Panc1 (cell line): ENCODE results near the gene REELD1. TPM values are rescaled to one million over a fixed set of nuclear protein-coding genes. Genes with fewer than 3 reads are reported as not detected.

ENCODE experiments used
- ATAC-seq: fragments of 200-7000 bp; cut with Tn5 transposase; 2 replicates; pipeline ENCODE4 v1.9.1; 2020; ENCODE audit warnings: mild to moderate bottlenecking, moderate library complexity
- BruUV-seq: library from RNA; stranded (reverse); fragments of 400-500 nt; replicated peaks from 2 replicates; lab custom pipeline; 2021; lab: Mats Ljungman, UMichigan
- CTCF ChIA-PET: fragments of 300-600 bp; sonication (Branson Sonifier 250); formaldehyde crosslinking; loops from one replicate; lab custom pipeline; 2022; ENCODE audit warnings: antibody characterized with exemption; lab: Charles Lee
- POLR2A ChIA-PET: fragments of 300-600 bp; sonication (Branson Sonifier 250); formaldehyde crosslinking; loops from one replicate; lab custom pipeline; 2022; ENCODE audit warnings: antibody characterized with exemption; lab: Charles Lee
- DNase-seq: peaks from one replicate; pipeline ENCODE4 v3.0.0-alpha.2; 2010; ENCODE audit warnings: low read depth, low spot score
- H3K27ac ChIP-seq: 2 replicates; pipeline ENCODE4 v1.5.1; 2011; ENCODE audit warnings: mild to moderate bottlenecking, low read length, inconsistent platforms
- H3K27me3 ChIP-seq: fragments of 200-500 bp; sonication (Bioruptor generic); 2 replicates; pipeline ENCODE4 v1.6.0; 2014; ENCODE audit warnings: low read length, inconsistent platforms; ENCODE audit not compliant: control insufficient read depth, insufficient read depth
- H3K36me3 ChIP-seq: fragments of 200-500 bp; sonication (Bioruptor generic); 2 replicates; pipeline ENCODE4 v1.5.1; 2014; ENCODE audit warnings: inconsistent platforms, mild to moderate bottlenecking, low read length, moderate library complexity; ENCODE audit not compliant: control insufficient read depth, insufficient read depth
- H3K4me1 ChIP-seq: 2 replicates; pipeline ENCODE4 v1.5.1; 2011; ENCODE audit warnings: inconsistent platforms, mild to moderate bottlenecking, low read length, moderate library complexity; ENCODE audit not compliant: control insufficient read depth, insufficient read depth
- H3K4me3 ChIP-seq, 2 experiments: 2 replicates each; pipeline ENCODE4 v1.5.1; 2011 to 2012; ENCODE audit warnings: low read depth in 2 of 2, low read length in 2 of 2, mild to moderate bottlenecking in 2 of 2, inconsistent platforms in 1 of 2, moderate library complexity in 1 of 2
- H3K9me3 ChIP-seq: fragments of 200-500 bp; sonication (Bioruptor generic); 2 replicates; pipeline ENCODE4 v1.5.1; 2014; ENCODE audit warnings: low read depth, mild to moderate bottlenecking, inconsistent platforms, low read length, moderate library complexity; ENCODE audit not compliant: control insufficient read depth, insufficient read depth
- POLR2AphosphoS5 ChIP-seq: IDR thresholded peaks from 2 replicates; pipeline ENCODE4 v1.6.1; 2012; ENCODE audit warnings: mild to moderate bottlenecking, low read depth, low read length, moderate library complexity
- SIN3A ChIP-seq: IDR thresholded peaks from 2 replicates; pipeline ENCODE4 v1.6.1; 2012; ENCODE audit warnings: low read depth, mild to moderate bottlenecking, low read length, moderate library complexity, borderline replicate concordance; ENCODE audit not compliant: insufficient read depth
- TCF7L2 ChIP-seq: IDR thresholded peaks from 2 replicates; pipeline ENCODE4 v1.6.1; 2011; ENCODE audit warnings: mild to moderate bottlenecking, low read depth, low read length, inconsistent platforms
- in situ Hi-C: cut with HindIII; loops from 2 replicates; pipeline ENCODE4 v1.10.0; 2016; ENCODE audit warnings: low sequenced_read_pairs, low pct_unique_long_range_greater_than_20kb
- intact Hi-C: fragments of 100-400 bp; cut with micrococcal nuclease; formaldehyde crosslinking; loops from one replicate; pipeline ENCODE4 v1.10.0; 2022; ENCODE audit not compliant: unreplicated experiment
- total RNA-seq: library from RNA; stranded (reverse); gene quantifications from one replicate; pipeline ENCODE4 v1.2.1, GENCODE V29; 2021; ENCODE audit not compliant: unreplicated experiment
- TF ChIP-seq, protein P1 (sequence below), 2 experiments: IDR thresholded peaks; 2 replicates each; pipeline ENCODE4 v1.6.1; 2011 to 2012; ENCODE audit warnings: low read depth in 2 of 2, control low read depth in 1 of 2, low read length in 1 of 2, mild to moderate bottlenecking in 1 of 2, moderate library complexity in 1 of 2; ENCODE audit not compliant: insufficient read depth in 1 of 2
- TF ChIP-seq, protein P2 (sequence below): fragments of 450-650 bp; IDR thresholded peaks from 2 replicates; pipeline ENCODE4 v1.5.1; 2017; ENCODE audit warnings: mild to moderate bottlenecking

Gene REELD1
- total RNA-seq, 1 experiment from 2014 or later: not detected

DNA sequence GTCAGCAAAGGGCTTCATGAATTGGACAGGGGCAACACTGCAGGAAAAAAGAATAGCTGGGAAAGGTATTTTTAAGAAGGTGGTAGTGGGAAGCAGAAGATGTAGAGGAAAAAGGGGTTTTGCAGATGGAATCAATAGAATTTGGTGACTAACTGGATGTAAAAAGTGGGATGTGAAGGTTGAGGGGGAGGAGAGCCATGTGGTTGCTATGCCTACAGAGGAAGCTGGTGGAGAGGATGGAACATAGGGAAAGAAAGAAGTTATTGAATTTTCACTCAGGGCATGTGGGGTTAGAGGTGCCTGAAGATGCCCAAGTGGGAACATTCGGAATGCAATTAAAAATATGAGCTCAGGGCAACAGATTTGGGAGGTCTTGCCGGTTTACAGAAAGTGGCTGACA, 33.0 kb downstream of the REELD1 start:
- Histone ChIP-seq H3K4me1 (no peaks in the 10 kb centered on the region), H3K27ac (no peak overlapping the region), H3K27me3 (no peaks in the 10 kb centered on the region), H3K4me3 (no peak overlapping the region), H3K36me3 (no peaks in the 10 kb centered on the region), H3K9me3 (no peaks in the 10 kb centered on the region)
- POLR2A ChIA-PET: no interaction called here
- TF ChIP-seq SIN3A (no peak), POLR2AphosphoS5 (no peak), TCF7L2 (no peak)
- TF ChIP-seq, protein P1, sequence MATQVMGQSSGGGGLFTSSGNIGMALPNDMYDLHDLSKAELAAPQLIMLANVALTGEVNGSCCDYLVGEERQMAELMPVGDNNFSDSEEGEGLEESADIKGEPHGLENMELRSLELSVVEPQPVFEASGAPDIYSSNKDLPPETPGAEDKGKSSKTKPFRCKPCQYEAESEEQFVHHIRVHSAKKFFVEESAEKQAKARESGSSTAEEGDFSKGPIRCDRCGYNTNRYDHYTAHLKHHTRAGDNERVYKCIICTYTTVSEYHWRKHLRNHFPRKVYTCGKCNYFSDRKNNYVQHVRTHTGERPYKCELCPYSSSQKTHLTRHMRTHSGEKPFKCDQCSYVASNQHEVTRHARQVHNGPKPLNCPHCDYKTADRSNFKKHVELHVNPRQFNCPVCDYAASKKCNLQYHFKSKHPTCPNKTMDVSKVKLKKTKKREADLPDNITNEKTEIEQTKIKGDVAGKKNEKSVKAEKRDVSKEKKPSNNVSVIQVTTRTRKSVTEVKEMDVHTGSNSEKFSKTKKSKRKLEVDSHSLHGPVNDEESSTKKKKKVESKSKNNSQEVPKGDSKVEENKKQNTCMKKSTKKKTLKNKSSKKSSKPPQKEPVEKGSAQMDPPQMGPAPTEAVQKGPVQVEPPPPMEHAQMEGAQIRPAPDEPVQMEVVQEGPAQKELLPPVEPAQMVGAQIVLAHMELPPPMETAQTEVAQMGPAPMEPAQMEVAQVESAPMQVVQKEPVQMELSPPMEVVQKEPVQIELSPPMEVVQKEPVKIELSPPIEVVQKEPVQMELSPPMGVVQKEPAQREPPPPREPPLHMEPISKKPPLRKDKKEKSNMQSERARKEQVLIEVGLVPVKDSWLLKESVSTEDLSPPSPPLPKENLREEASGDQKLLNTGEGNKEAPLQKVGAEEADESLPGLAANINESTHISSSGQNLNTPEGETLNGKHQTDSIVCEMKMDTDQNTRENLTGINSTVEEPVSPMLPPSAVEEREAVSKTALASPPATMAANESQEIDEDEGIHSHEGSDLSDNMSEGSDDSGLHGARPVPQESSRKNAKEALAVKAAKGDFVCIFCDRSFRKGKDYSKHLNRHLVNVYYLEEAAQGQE (IDR thresholded peaks at IDR 0.05; ENCODE audit: insufficient read depth in 1 of 2, low read depth in 2 of 2, low read length in 1 of 2): no peak
- TF ChIP-seq, protein P2, sequence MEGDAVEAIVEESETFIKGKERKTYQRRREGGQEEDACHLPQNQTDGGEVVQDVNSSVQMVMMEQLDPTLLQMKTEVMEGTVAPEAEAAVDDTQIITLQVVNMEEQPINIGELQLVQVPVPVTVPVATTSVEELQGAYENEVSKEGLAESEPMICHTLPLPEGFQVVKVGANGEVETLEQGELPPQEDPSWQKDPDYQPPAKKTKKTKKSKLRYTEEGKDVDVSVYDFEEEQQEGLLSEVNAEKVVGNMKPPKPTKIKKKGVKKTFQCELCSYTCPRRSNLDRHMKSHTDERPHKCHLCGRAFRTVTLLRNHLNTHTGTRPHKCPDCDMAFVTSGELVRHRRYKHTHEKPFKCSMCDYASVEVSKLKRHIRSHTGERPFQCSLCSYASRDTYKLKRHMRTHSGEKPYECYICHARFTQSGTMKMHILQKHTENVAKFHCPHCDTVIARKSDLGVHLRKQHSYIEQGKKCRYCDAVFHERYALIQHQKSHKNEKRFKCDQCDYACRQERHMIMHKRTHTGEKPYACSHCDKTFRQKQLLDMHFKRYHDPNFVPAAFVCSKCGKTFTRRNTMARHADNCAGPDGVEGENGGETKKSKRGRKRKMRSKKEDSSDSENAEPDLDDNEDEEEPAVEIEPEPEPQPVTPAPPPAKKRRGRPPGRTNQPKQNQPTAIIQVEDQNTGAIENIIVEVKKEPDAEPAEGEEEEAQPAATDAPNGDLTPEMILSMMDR: no peak
- BruUV-seq: no TSS peak
- in situ Hi-C loops: no loop called here
- ATAC-seq (no peak), DNase-seq (no peak)
- intact Hi-C loops: no loop called here
- CTCF ChIA-PET: no interaction called here

DNA sequence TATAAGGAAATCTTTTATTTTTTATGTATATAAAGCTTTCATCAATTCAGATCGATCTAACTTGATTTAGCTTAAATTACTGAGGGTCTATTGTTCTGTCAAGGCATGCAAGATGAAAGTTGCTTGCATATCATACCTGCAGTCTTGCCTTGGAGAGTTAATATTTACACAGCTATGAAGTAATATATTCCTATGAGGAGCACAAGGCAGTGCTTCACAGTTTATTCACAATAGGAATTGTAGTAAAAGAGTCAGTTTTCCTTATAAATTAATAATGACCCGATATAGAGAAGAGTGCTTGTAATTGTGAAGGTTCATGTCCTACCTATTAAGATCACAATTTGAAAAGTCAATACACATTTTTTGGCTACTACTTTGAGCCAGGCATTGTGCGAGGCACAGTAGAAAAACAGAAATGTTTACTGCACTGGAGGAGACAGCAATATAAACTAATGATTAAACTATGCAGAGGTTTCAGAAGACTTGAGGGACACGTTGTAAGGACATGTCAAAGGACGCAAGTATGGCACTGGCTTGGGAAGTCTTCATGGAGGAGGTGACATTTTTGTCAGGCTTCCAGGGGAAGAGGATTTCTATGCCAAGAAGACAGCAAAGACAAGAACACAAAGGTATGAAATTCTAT, 38.8 kb downstream of the REELD1 start:
- BruUV-seq: no TSS peak
- no peaks in the 10 kb centered on the region for H3K27me3 ChIP-seq
- no peak overlapping the region for H3K4me3 ChIP-seq
- no peaks in the 10 kb centered on the region for H3K9me3 ChIP-seq
- ChIA-PET CTCF (no interaction called here), POLR2A (no interaction called here)
- in situ Hi-C loops: no loop called here
- DNase-seq (no peak), ATAC-seq (no peak)
- intact Hi-C loops: no loop called here
- H3K4me1 ChIP-seq: no peaks in the 10 kb centered on the region
- H3K36me3 ChIP-seq: no peaks in the 10 kb centered on the region
- TF ChIP-seq, protein P2: no peak
- TF ChIP-seq POLR2AphosphoS5 (no peak), TCF7L2 (no peak), SIN3A (no peak)
- TF ChIP-seq, protein P1 (IDR thresholded peaks at IDR 0.05; ENCODE audit: insufficient read depth in 1 of 2, low read depth in 2 of 2, low read length in 1 of 2): no peak
- H3K27ac ChIP-seq: no peak overlapping the region
